TTC549 (cell line): Measurements from ENCODE around the gene NDUFV1.

Experiments used
- FAIRE-seq: peaks from 2 replicates; lab custom pipeline; 2012; peaks lifted over from hg19 to GRCh38; lab: Jason Lieb, UNC

The NDUFV1 gene

GRCh38 chr11:67640758-67641337, 34.1 kb downstream of the NDUFV1 start:
- FAIRE-seq = no peak

- FAIRE-seq = no peak
These were observed 34.8 kb downstream of the NDUFV1 start for GRCh38 chr11:67641338-67642172.

GRCh38 chr11:67642173-67643120, 35.7 kb downstream of the NDUFV1 start:
- FAIRE-seq = no peak

- no peak for FAIRE-seq
These were observed 37.3 kb downstream of the NDUFV1 start for GRCh38 chr11:67644042-67644441.

- FAIRE-seq = no peak
These were observed 38.0 kb downstream of the NDUFV1 start for GRCh38 chr11:67644472-67645418.

- no peak for FAIRE-seq
These were observed 39.1 kb downstream of the NDUFV1 start for GRCh38 chr11:67645521-67646461.

- no peak for FAIRE-seq
These were observed 40.0 kb downstream of the NDUFV1 start for GRCh38 chr11:67646535-67647336.

GRCh38 chr11:67647471-67647870, 40.7 kb downstream of the NDUFV1 start:
- FAIRE-seq = no peak

- FAIRE-seq = no peak
These were observed 41.5 kb downstream of the NDUFV1 start for GRCh38 chr11:67648140-67648795.

GRCh38 chr11:67648796-67649613, 42.3 kb downstream of the NDUFV1 start:
- FAIRE-seq = no peak

GRCh38 chr11:67649634-67650510, 43.1 kb downstream of the NDUFV1 start:
- FAIRE-seq = no peak

GRCh38 chr11:67651976-67652781, 45.4 kb downstream of the NDUFV1 start:
- no peak for FAIRE-seq

GRCh38 chr11:67652965-67653845, 46.5 kb downstream of the NDUFV1 start:
- no peak for FAIRE-seq

GRCh38 chr11:67654225-67654624, 47.5 kb downstream of the NDUFV1 start:
- no peak for FAIRE-seq

- no peak for FAIRE-seq
These were observed 49.7 kb downstream of the NDUFV1 start for GRCh38 chr11:67656278-67656922.
